GM11168 (cell line): Measurements from ENCODE around the gene KNDC1.
"Not testable (repeated sequence)": the region's sequence is repeated elsewhere in the genome, so short reads cannot be mapped to it uniquely, and the experiment has no call there.

Experiments
- in situ Hi-C: fragments of 300-500 bp; cut with MboI; formaldehyde crosslinking; loops from one replicate; pipeline ENCODE4 v1.12.0; 2022; ENCODE audit warnings: low sequenced_read_pairs; ENCODE audit not compliant: unreplicated experiment

Gene KNDC1

GRCh38 chr10:133173860-133174640 lies 14.0 kb downstream of the KNDC1 start:
- in situ Hi-C loops = no loop called here

- in situ Hi-C loops = no loop called here
Observed at GRCh38 chr10:133174689-133175263, 14.8 kb downstream of the KNDC1 start.

- in situ Hi-C loops = not testable (repeated sequence)
Observed at GRCh38 chr10:133175624-133176023, 15.6 kb downstream of the KNDC1 start.

DNA sequence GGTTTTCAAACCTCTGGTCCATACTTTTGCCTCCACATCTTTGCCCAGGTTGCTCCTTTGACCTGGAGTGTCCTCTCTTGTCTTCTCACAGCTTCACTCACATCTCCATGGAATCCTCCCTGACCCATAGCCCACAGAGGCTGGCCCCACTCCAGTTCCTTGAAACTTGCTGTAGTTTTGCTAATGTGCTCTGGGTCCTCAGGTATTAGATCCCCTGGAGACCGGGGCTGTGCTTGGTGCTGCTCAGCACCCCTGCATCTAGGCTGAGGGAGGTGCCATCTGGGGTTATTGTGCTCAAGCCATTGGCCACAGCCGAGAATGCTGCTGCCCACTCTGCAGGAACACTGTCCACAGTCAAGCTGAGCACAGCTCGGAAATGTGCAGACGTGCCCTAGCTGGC lies 16.5 kb downstream of the KNDC1 start:
- in situ Hi-C loops = no loop called here

DNA sequence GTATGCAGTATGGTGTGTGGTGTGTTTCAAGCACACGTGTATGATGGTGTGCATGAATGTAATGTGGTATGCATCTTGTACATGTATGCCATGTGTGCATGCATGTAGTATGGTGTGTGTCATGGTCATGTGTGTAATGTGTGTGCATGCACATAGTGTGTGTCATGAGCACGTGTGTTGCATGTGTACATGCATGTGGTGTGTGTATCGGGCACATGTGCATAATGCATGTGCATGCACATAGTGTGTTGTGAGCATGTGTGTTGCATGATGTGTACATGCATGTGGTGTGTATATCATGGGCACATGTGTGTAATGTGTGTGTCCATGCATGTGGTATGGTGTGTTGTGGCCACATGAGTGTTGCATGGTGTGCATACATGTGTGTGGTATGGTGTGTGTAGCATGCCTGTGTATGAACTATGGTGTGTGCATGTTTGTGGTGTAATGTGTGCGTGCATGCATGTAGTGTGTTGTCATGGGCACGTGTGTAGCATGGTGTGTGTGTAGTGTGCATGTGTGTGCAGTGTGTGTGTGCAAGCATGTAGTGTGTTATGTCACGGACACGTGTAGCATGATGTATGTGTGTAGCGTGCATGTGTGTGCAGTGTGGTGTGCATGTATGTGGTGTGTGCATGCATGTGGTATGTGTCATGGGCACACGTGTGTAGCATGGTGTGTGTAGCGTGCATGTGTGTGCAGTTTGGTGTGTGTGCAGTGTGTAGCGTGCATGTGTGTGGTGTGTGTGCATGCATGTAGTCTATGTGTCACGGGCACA lies 17.6 kb downstream of the KNDC1 start:
- in situ Hi-C loops = no loop called here

- in situ Hi-C loops = no loop called here
Observed at GRCh38 chr10:133178357-133179127, 18.5 kb downstream of the KNDC1 start.

DNA sequence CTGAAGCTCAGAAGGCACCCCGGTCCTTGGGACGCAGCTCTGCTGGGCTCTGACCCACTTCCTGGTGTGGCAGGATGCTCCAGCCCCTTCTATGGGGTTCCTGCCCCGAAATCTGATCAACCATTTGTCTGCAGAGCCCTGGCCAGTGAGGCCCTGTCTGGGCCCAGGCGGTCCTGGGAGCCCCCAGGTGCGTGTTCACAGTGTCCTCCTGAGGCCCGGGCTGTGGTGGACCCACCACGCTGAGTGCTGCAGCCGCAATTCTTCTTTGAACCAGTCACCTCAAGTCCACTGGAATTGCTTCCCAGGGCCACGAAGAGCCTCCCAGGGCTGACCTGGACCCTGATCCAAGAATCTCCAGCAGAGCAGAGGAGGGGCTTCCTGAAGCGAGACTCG lies 19.1 kb downstream of the KNDC1 start:
- in situ Hi-C loops = no loop called here

- in situ Hi-C loops = no loop called here
Observed at GRCh38 chr10:133179651-133180050, 19.6 kb downstream of the KNDC1 start.

GRCh38 chr10:133180192-133180964 lies 20.4 kb downstream of the KNDC1 start:
- in situ Hi-C loops = no loop called here

DNA sequence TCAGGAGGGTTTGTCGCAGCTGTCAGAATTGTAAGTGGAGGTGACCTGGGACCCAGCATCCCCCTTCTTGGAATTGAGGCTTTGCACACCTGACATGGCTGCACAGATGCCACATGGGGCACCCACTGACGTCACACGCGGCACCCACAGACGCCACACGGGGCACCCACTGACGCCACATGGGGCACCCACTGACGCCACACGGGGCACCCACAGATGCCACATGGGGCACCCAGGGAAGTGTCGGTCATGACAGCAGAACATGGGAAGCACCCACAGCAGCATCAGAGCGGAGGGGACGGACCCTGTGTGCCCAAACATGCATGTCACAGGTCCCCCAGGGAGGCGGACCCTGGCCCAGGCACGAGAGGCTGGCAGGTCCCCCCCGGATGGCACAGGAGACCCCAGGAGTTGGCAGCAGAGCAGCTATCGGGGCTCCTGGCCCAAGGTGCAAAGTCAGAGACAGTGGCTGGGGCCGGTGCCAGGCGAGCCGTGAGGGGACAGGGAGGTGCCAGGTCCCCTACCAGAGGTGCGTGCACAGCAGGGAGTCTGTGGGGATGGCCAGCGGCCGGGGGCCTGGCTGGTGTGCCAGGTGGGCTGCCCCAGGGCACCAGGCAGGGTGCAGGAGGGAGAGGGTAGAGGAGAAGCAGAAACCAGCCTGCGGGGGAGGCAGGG lies 21.1 kb downstream of the KNDC1 start:
- in situ Hi-C loops = no loop called here

GRCh38 chr10:133182190-133182589 lies 22.2 kb downstream of the KNDC1 start:
- in situ Hi-C loops = no loop called here

GRCh38 chr10:133182791-133183645 lies 23.0 kb downstream of the KNDC1 start:
- in situ Hi-C loops = no loop called here

DNA sequence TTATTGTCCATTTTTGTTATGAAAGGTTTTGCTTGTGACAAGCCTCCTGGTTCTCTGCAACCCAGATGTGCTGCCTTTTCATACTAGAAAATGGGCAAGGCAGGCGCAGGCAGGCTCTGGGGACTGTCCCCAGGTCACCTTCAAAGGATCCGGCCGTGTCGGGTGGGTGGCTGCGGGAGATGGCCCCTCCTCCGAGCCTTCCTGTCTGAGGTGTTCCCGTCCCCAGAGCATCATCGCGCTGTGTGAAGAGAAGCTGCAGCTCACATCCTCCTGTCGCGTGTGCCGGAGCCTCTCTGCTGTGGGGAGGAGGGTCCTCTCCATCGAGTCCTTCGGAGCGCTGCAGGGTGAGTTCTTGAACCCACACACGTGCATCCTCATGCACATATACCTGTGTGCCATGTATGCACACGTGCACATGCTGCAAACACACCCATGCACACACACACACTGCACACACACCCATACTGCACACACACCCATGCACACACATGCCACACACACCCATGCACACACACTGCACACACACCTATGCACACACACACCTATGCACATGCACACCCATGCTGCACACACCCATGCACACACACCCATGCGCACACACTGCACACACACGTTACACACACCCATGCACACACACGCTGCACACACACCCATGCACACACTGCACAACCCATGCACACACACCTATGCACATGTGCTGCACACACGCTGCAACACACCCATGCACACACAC lies 23.8 kb downstream of the KNDC1 start:
- in situ Hi-C loops = no loop called here

DNA sequence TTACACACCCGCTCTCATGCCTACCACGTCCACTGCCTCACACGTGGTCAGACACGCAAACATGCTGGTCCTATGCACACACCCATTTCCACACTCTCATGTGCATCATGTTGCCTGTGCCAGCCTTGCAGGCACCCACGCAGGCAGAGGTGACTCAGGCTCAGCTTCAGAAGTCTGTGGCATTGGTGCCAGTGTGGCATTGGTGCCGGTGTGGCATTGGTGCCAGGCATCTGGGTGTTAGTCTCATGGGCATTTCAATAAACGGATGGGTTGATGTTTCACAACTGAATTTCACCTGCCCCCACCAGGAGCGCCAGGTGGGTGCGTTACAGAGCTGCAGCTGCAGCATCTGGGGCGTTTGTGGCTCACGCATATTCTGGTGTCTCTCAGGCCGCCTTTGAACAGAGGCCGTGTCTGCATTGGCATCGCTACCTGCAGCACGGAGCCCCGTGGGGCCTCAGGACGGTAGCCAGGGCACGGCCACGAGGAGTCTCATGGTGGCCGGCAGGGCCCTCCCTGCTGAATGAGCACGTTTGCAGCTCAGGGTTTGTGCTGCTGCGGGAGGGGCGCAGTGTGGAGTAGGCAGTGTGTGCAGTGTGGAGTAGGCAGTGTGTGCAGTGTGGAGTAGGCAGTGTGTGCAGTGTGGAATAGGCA lies 24.7 kb downstream of the KNDC1 start:
- in situ Hi-C loops = no loop called here

- in situ Hi-C loops = no loop called here
Observed at GRCh38 chr10:133185421-133185820, 25.4 kb downstream of the KNDC1 start.

GRCh38 chr10:133185916-133186315 lies 25.9 kb downstream of the KNDC1 start:
- in situ Hi-C loops = no loop called here

DNA sequence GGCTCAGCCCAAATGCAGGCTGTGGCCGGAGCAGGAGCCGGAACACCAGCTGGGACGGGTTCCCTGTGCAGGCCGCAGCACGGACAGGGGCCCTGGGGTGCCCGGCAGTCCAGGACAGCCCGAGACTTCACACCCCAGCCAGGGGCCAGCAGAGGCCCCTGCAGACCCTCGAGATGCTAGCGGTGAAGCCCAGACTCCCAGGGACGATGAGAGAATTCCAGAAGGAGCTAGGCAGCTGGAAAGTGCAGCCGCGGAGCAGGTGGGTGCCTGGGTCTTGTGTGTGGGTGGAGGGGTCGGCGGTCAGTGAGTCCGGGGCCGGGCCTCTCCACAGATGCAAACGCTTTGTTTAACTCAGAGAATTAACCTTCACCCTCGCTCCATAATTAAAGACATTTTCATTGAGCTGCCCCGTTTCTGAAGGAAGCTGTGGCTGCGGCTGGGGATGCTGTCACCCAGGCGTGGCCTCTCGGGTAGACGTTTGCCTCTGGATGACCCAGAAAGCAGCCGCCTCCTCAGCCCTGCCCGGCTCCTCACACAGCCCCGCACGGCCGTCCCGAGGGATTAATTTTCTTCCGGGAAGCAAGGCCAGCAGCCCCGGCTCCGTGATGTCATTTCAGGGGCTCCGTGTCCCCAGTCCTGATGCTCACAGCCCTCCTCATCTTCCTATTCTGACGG lies 26.5 kb downstream of the KNDC1 start:
- in situ Hi-C loops = no loop called here
